Stimulated activated CD8-positive, alpha-beta memory T cell treated with anti-CD3 and anti-CD28 coated beads, Interleukin-7, amount 100 ng/mL, for 1 hour (primary cell): ENCODE data around the gene TMEM40.
"Not testable (repeated sequence)": the region's sequence is repeated elsewhere in the genome, so short reads cannot be mapped to it uniquely, and the experiment has no call there.

Experiments used
- DNase-seq, 2 donors: peaks; one replicate each; pipeline ENCODE4 v3.0.0-alpha.2; 2020; ENCODE audit warnings: low read depth in 2 of 2

TMEM40 gene

DNA sequence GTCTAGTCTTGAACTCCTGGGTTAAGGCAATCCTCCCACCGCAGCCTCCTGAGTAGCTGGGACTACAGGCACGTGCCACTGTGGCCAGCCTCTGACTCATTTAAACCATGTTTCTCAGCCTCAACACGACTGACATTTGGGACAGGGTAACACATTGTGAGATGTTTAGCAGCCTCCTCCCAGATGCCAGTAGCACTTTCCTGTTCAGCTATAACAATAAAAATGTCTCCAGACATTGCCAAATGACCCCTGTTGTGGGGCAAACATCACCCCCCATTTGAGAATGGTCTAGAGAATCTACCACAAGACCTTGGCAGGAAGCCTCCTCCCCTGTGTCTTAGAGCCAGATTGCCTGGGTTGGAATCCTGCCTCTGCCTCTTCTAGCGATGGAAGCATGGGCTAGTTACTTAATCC is 8.4 kb downstream of the TMEM40 start:
- no peak for DNase-seq

DNA sequence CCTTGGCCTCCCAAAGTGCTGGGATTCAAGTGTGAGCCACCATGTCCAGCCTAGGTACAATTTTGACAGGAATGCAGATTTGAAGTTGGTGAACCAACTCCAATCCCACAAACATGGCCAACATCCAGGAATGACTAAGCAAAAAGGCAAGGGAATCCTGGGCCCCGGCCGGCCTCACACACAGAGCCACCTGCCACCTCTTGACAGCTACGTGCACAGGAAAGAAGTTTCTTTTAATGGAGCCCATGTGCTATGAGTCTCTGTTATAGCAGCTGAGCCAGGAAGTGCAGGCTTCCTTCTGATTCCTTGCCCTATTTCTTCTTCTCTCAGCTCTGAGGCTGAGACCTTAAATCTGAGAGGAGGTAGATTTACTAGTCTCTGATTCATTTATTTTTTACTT is 8.8 kb downstream of the TMEM40 start:
- no peak for DNase-seq

DNA sequence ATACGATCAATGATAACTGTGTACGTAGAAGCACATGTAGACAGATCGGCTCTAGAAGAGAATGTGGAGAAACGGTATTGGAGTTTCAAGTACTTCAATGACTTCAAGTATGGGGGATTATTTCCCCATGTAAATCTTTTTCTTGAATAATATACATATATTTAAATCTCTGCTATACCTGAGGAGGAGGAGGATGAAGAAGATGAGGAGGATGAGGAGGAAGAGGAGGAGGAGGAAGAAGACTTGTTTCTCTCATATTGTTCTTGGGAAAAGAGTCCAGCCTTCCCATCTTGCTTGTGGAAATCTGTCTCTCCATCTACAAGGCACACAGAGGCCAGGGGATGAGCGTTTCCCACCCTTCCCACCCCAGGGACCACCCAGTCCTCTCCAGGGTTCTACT is 10.6 kb downstream of the TMEM40 start:
- DNase-seq = no peak

DNA sequence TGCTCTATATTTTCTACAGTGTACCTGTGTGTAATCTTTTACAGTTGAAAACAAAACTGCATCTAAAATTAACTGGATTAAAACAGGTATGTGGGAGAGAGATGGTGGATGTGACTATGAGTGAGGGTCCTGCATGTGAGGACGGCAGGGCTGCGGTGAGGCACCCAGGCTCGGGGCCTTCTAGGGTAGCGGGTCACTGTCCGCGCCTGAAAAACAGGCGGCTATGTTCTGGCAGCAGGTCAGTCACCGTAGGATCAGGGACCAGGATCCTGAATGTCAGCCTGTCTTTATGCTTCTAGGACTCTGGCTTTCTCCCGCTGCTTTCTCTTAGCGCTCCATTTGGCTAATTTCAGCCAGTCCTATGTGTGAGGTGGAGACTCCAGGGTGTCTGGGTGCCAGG is 12.6 kb downstream of the TMEM40 start:
- no peak for DNase-seq

DNA sequence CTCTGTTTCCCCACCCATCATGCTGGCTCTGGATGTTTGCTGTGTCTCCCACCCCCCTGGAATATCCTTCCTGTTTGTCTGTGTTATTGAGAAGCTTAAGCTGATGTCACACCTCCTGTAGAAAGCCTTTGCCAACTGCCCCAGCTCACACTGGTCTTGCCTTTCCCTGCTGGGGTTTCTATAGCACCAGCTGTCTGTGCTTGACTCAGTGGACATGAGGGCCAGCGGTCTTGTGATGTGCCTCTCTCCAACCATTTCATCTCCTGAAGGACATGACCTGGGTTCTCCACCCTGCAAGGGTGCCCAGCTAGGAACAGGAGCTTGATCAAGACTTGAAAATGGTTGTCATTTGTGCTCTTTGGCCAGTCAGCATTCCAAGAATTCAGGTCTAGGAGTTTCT is 14.7 kb downstream of the TMEM40 start:
- DNase-seq = no peak

DNA sequence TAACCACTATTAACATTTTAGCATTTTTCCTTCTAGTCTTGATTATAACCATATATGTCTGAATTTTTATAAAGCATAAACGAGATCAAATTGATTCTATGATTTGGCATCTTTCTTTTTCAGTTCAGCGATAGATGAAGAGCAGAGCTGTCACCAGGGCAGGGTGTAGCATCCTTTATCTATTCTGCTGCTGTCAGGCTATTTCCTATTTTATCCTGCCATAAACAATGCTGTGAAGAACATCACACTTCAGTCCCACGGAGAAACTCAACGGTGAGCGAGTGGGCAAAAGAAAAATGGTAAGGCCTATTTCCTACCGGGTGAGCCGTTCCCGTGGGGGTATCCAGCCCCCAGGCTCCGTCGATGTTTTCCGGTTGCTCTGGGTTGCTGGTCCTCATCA is 15.5 kb downstream of the TMEM40 start:
- no peak for DNase-seq

DNA sequence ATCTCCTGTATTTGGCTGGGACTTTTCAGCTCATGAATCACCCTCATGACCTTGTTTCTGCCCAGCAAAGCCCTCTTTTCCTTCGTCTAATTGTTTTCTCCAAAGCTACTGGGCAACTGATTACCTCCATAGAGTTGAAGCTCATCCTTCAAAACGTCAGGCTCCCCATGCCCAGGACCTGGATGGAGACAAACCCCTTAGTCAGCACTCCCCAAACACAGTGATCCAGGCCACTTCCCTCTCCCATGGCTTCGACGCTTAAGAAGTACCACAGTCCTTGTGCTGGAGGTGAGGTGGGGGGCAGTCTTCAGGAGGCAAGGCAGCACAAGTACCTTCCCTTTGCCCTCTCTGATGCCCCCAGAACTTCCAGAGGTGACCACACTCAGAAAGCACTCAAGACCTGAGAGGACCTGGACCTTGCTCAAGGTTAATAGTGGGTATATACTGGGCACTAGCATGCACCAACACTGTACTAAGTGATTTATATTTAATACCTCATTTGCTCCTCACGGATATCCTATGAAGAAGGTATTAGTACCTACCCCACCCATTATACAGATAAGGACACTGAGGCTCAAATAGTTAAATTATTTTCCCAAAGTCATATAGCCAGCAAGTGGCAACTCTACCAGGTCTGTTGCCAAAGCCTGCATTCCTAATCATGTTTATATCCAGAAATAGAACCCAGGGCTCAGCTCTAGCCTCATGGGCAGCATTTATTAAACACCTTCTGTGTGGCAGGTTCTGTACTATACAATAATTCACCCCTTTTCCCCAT is 16.5 kb downstream of the TMEM40 start:
- DNase-seq = no peak

DNA sequence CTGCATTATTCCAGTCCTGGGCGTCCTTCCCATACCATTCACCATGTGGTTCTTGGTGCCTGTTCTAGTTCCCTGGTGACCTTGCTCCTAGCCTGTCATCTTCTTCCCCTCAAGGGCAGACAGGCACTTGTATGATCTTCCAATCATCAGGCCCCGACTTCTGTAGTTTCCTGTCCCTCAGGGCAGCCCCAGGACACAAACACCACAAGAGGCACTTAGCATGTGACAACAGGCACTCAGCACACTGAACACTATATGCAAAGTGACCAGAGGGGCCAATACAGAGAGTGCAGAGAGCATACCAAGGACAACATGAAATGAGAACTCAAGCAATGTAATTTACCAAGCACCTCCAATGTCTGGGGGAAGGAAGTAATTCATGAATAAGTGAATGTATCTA is 17.9 kb downstream of the TMEM40 start:
- DNase-seq = no peak

DNA sequence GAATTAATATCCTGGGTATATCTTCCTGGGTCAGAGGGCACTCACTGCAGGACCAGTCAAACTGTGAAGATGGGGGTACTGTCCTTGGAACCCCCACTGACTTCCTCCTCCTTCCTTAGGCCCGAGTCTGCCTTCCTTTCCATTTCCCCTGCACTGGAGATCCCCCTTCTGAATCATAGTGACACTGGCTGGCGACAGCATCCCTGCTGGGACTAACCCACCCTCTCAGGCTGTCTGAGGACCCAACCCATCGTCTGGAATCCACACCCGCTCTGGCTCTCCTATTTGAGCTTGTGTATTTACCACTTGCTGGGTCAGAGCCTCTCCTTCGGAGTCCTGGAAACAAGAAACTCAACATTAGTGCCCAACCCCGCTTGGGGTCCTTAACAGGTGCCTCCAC is 21.2 kb downstream of the TMEM40 start:
- no peak for DNase-seq

DNA sequence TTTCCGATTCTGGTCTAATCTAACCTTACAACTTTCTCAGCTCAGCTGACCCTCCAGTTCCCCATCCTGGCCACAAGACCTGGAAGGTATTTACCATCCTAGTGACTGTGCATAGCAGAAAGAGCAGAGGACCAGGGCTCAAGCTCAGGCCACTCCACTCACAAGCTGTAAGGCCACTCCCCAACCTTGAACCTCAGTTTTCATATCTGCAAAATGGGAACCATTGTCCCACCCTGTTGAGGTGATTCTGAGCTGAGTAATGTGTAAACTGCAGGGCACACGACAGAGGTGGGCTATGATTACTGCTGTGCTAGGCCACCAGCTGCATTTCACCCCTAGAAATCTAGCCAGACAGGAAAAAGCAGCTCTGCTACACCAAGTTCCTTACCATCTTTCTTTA is 21.7 kb downstream of the TMEM40 start:
- no peak for DNase-seq

DNA sequence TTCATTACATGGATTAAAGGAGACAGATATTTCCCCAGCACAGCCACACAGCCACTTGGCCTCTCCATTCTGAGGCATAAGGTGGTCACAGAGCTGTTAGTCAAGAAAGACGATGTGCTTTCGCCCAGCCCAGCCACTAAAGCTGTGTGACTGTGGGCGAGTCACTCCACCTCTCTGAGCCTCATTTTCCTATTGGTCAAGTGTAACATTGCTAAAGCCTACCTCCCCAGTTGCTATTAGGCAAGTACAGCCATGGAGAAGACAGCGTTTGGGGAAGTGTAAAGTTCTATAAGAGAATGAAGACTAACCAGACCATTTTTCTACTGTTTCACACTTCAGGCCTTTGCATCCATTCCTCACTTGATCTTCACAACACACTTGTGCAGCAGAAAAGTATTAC is 24.1 kb downstream of the TMEM40 start:
- no peak for DNase-seq

DNA sequence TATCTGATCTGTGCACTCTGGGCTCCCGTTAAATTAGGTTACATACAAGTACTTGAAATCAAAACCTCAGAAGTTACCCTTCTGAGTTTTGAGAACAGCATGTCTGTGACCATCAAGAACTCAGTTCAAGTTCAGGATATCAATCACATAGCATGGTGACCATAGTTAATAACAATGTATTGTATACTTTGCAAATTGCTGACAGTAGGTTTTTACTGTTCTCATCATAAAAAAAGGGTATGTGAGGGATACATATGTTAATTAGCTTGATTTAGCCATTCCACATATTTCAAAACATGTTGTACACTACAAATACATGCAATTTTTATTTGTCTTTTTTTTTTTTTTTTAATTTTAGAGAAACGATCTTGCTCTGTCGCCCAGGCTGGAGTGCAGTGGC is 25.5 kb downstream of the TMEM40 start:
- DNase-seq = no peak

DNA sequence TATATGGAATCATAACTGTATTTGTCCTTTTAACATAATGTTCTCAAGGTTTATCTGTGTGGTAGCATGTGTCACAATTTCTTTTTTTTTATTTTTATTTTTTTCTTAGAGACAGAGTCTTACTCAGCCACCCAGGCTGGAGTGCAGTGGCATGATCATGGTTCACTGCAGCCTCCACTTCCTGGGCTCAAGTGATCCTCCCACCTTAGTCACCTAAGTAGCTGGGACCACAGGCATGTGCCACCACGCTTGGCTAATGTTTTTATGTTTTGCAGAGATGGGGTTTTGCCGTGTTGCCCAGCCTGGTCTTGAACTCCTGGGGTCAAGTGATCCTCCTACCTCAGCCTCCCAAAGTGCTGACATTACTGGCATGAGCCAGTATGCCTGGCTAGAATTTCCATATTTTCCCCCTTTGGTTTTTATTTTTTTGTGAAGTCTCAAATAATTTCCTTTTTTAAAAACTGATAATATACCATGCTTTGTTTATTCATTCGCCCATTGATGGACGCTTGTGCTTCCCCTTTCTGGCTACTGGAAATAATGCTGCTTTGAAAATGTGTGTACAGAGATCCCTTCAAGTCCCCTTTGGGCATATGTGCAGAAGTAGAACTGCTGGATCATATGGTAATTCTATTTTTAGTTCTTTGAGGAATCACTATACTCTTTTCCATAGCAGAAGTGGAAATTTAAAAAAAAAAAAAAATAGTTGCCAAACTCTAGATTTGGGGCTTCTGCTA is 28.4 kb downstream of the TMEM40 start:
- DNase-seq = no peak

DNA sequence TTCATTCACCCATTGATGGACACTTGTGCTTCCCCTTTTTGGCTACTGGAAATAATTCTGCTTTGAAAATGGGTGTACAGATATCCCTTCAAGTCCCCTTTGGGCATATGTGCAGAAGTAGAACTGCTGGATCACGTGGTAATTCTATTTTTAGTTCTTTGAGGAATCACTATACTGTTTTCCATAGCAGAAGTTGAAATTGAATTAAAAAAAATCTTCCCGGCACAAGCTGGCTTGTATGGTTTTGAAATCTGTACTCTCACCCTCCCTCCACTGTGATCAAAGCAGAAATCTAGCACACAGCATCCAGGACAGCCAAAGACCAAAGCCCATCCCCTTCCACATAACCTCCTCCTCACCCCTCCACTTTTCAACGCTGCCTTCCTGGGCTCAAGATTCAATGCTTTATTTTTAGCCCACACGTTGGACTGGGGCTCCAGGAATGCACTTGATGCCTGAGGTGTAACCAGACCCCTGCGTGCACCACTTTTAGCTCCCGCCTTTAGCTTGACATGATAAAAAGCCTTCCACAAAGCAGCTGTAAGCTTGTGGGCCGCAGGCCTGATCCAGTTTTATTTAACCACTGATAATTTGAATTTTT is 29.9 kb downstream of the TMEM40 start:
- no peak for DNase-seq

DNA sequence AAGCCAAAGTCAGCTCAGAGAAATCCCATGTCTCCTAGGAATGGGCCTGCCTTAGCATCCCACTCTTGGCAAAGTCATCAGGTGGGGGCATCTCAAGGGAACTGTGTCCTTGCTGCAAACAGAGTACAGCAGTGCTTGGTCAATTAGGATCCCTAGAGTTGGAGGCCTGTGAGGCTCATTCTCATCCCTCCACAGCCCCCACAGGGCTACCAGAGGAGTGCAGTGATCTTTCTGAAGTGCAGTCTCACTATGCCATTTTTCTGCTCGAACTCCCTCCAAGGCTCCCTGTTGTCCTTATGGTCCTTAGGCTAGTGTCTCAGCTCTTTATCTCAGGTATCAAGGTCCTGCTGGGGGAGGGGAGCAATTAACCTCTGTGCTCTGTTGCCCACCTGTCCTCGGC is 31.1 kb downstream of the TMEM40 start:
- no peak for DNase-seq

DNA sequence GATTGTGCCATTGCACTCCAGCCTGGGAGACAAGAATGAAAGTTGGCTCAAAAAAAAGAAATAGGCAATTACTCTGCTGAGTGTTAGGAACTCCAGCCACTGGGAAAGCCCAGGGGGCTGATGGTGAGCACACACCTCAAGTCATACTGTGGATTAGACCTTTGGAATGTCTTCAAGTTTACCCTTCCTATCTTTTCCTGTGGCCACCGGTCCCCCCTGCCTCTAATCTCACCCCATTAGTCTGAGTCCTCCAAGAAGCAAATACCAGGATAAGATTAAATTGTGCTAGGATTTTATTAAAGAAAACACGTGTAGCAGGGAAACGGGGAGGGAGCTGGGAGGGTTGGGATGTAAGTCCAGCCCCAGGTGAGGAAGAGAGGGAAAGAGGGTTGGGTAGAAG is 31.6 kb downstream of the TMEM40 start:
- no peak for DNase-seq

DNA sequence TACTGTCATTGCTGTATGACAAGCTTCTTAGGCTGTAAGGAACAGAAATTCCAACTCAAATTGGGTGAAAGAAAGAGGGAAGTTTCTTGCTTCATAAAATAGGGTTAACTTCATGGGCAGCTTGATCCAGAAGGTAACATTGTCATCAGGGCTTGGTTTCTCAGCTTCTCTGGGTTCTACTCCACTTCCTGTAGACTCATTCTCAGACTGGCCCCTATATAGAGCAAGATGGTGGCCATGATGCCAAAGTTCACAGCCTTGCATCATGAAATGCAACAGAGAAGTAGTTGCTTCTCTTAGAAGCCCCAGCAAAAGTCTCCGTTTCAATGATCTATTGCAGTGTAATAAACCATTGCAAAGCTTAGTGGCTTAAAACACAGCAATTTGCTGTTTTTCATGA is 33.6 kb downstream of the TMEM40 start:
- no peak for DNase-seq

DNA sequence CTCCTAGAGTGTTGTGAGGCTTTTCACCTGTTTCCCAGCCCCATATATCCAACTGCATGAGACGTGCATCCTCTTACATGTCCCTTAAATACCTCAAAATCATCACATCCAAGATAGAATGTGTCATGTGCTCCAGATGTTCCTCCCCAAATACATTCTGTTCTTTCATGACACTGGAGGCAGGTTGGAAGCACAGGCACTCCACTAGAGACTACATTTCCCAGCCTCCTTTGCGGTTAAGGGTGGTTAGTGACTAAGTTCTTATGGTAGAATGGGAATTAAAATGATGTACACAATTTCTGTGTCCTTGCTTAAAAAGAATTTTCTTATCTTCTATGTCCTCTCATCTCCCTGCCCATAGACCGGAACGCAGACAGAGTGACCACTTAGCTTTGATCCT is 34.3 kb downstream of the TMEM40 start:
- no peak for DNase-seq

DNA sequence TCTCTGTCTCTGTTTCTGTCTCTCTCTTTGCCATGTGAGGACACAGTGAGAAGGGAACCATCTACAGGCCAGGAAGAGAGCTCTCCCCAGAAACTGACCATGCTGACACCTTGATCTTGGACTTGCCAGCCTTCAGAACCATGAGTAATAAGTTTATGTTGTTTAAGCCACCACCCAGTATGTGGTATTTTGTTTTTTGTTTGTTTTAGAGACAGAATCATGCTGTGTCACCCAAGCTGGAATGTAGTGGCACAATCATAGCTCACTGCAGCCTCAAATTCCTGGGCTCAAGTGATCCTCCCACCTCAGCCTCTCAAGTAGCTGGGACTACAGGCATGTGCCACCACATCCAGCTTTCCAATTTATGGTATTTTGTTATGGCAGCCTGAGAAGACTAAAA is 35.7 kb downstream of the TMEM40 start:
- not testable (repeated sequence) for DNase-seq

DNA sequence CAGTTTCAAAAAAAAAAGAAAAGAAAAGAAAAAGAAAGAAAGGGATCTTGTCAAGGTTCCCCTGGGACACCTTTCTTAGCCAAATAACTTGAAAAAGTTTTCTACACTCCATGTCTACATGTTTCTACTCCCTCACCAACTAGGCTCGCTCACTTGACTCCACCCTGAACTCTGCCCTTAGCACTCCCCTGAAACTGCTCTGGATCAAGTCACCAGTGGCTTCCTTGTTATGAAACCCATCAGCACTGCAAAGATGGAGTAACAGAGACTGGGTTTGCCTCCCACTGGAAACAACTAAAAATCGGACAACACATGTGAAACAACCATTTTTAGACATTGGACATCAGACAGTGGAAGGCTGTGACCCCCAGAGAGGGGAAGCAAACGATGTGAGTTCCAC is 36.8 kb downstream of the TMEM40 start:
- DNase-seq = no peak

DNA sequence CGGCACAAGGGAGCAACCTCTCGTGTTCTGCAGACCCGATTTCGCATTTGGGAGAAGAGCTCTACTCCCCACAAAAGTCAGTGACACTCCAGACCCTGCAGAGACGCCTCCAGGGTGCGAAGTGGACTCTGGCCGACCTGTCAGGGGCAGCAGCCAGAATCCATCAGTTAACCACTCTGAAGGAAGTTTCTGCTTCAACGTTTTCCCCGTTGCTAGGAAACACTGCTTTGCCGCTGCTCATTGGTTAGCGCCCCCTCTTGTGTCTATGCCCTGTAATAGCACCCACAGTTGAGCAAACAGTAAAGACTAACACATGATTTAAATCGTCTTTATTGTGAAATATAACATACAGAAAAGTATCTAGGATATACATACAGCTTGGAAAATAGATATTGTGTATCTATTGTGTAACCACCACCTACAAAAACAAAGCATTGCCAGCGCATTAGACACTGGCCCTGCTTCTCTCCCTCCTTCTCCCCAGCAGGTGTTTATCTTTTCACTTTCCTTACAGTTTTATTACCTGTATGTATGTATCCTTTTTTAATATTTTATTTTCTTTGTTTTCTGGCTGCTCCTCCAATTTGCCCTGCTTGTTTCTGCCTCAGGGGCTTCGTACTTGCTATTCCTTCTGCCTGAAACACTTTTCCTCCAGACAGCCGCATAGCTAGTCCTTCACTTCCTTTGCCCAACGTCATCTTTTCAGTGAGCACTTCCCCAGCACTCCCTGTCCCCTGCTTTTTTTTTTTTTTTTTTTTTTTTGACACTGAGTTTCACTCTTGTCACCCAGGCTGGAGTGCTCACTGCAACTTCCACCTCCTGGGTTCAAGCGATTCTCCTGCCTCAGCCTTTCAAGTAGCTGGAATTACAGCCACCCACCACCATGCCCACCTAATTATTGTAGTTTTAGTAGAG is 38.8 kb downstream of the TMEM40 start:
- DNase-seq = peak; percentile 39 to 47

DNA sequence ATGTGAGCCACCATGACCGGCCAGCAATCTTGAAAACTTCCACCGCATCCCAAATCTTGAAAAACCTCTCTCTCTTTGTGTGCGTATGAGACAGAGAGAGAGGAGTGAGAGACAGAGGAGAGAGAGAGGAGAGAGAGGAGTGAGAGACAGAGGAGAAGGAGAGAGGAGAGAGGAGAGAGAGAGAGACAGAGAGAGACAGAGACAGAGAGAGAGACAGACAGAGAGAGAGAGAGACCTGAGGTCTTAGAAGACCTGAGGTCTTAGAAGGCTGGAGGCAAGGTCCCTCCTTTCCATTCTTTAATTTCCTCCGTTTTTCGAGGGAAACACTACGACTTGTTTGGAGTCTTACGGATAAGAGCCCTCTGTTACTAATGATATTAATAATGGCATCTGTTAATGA is 39.5 kb downstream of the TMEM40 start:
- DNase-seq = no peak
